ENCODE results near the gene CCNA2.

CCNA2 gene

GRCh38 chr4:121791481-121791880 is 32.2 kb downstream of the CCNA2 start:
- no peaks in the 10 kb centered on the region for H3K9me3 Mint-ChIP-seq
- no peaks in the 10 kb centered on the region for H3K36me3 Mint-ChIP-seq
- no peak overlapping the region for H3K27ac Mint-ChIP-seq
- H3K4me1 Mint-ChIP-seq: peaks cover 4% of the 10 kb centered on the region
- H3K27me3 Mint-ChIP-seq: peaks cover 13% of the 10 kb centered on the region
- no peak overlapping the region for H3K4me3 Mint-ChIP-seq

DNA sequence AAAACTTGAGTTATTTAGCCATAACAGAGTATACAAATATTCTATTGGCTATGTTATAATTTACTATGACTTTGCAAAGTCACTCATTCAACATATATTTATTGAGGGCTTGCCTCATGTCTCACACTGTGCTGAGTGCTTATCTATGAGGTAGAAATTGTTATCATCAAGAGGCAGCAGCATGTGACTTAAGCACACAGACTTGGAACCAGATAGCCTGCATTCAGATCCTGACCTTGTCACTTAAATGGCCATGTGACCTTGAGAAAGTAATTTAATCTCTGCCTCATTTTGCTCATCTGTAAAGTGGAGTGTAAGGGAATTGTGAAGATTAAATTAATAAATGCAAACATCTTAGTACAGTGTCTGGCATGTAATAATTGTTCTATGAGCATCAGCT is 32.7 kb downstream of the CCNA2 start:
- no peak overlapping the region for H3K4me3 Mint-ChIP-seq
- H3K36me3 Mint-ChIP-seq: no peaks in the 10 kb centered on the region
- peaks cover 4% of the 10 kb centered on the region for H3K4me1 Mint-ChIP-seq
- H3K27me3 Mint-ChIP-seq: peaks cover 15% of the 10 kb centered on the region
- H3K27ac Mint-ChIP-seq: no peak overlapping the region
- H3K9me3 Mint-ChIP-seq: no peaks in the 10 kb centered on the region

- H3K4me1 Mint-ChIP-seq: no peaks in the 10 kb centered on the region
- no peaks in the 10 kb centered on the region for H3K9me3 Mint-ChIP-seq
- H3K36me3 Mint-ChIP-seq: no peaks in the 10 kb centered on the region
- H3K27me3 Mint-ChIP-seq: peaks cover 18% of the 10 kb centered on the region
- no peak overlapping the region for H3K27ac Mint-ChIP-seq
- no peak overlapping the region for H3K4me3 Mint-ChIP-seq
Measured at GRCh38 chr4:121789960-121790829, 33.5 kb downstream of the CCNA2 start.

DNA sequence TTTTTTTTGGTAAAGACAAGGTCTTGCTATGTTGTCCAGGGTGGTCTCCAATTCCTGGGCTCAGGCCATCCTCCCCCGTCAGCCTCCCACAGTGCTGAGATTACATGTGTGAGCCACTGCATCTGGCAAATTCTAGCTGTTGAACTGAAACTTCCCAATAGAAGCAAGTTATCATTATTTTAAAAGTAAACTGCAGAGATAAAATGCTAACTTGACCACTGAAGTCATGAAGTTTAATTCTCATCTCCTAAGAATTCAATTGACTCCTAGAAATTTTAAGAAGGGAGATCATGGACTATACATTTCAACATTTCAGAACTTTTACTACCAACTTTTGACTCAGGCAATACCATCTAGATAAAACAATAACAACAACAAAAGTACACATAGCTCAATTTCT is 34.2 kb downstream of the CCNA2 start:
- H3K4me1 Mint-ChIP-seq: no peaks in the 10 kb centered on the region
- peaks cover 22% of the 10 kb centered on the region for H3K27me3 Mint-ChIP-seq
- H3K27ac Mint-ChIP-seq: no peak overlapping the region
- no peaks in the 10 kb centered on the region for H3K36me3 Mint-ChIP-seq
- H3K4me3 Mint-ChIP-seq: no peak overlapping the region
- H3K9me3 Mint-ChIP-seq: no peaks in the 10 kb centered on the region

GRCh38 chr4:121788896-121789295 is 34.8 kb downstream of the CCNA2 start:
- H3K4me1 Mint-ChIP-seq: no peaks in the 10 kb centered on the region
- H3K27ac Mint-ChIP-seq: no peak overlapping the region
- no peaks in the 10 kb centered on the region for H3K9me3 Mint-ChIP-seq
- H3K4me3 Mint-ChIP-seq: no peak overlapping the region
- no peaks in the 10 kb centered on the region for H3K36me3 Mint-ChIP-seq
- H3K27me3 Mint-ChIP-seq: peaks cover 25% of the 10 kb centered on the region

GRCh38 chr4:121786221-121786620 is 37.5 kb downstream of the CCNA2 start:
- H3K4me1 Mint-ChIP-seq: no peaks in the 10 kb centered on the region
- peaks cover 38% of the 10 kb centered on the region for H3K27me3 Mint-ChIP-seq
- no peaks in the 10 kb centered on the region for H3K9me3 Mint-ChIP-seq
- no peak overlapping the region for H3K27ac Mint-ChIP-seq
- no peak overlapping the region for H3K4me3 Mint-ChIP-seq
- no peaks in the 10 kb centered on the region for H3K36me3 Mint-ChIP-seq

- H3K27me3 Mint-ChIP-seq: peaks cover 38% of the 10 kb centered on the region
- no peaks in the 10 kb centered on the region for H3K4me1 Mint-ChIP-seq
- H3K27ac Mint-ChIP-seq: no peak overlapping the region
Measured at GRCh38 chr4:121785479-121785878, 38.2 kb downstream of the CCNA2 start.

DNA sequence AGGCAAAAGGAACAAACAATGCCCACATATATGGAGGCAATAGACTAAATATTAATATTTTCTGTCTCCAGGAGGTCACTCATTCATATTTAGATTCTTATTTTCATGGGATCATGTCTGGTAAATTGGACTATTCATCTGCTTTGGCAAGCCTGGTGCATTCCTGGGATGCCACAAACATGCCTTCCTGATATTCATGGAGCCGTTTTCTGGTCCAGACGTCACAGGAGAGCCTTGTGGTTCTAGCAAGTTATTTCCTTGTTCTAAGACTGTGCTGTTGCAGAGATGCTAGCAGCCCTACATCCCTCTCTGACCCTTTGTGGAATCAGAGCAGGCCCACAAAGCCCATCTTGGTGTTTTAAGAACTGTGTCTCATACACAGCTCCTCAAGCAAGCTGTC is 38.7 kb downstream of the CCNA2 start:
- no peaks in the 10 kb centered on the region for H3K36me3 Mint-ChIP-seq
- no peaks in the 10 kb centered on the region for H3K9me3 Mint-ChIP-seq
- H3K4me3 Mint-ChIP-seq: no peak overlapping the region
- H3K4me1 Mint-ChIP-seq: no peaks in the 10 kb centered on the region
- H3K27me3 Mint-ChIP-seq: peaks cover 38% of the 10 kb centered on the region
- H3K27ac Mint-ChIP-seq: no peak overlapping the region

More at GRCh38 chr4:121785479-121785878, 38.2 kb downstream of the CCNA2 start:
- Mint-ChIP-seq H3K36me3 (no peaks in the 10 kb centered on the region), H3K4me3 (no peak overlapping the region), H3K9me3 (no peaks in the 10 kb centered on the region)

- Mint-ChIP-seq H3K4me3 (no peak overlapping the region), H3K27me3 (peaks cover 38% of the 10 kb centered on the region), H3K4me1 (no peaks in the 10 kb centered on the region), H3K9me3 (no peaks in the 10 kb centered on the region), H3K27ac (no peak overlapping the region), H3K36me3 (no peaks in the 10 kb centered on the region)
Measured at GRCh38 chr4:121784401-121784800, 39.3 kb downstream of the CCNA2 start.

DNA sequence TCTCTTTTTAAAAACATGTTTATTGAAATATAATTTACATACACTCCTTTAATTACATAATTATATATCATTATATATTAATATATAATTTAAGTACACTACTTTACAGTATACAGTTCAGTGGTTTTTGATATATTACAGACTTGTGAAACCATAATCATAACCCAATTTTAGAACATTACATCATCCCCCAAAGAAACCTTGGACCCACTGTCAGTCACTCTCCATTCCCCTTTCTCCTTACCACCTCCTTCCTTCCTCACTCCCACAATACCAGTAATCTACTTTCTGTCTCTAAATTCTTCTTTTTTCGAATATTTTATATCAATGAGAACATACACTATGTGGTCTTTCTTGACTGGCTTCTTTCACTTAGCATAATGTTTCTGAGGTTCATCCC is 40.5 kb downstream of the CCNA2 start:
- Mint-ChIP-seq H3K9me3 (no peaks in the 10 kb centered on the region), H3K27ac (no peak overlapping the region), H3K36me3 (no peaks in the 10 kb centered on the region), H3K4me3 (no peak overlapping the region), H3K27me3 (peaks cover 32% of the 10 kb centered on the region), H3K4me1 (no peaks in the 10 kb centered on the region)

DNA sequence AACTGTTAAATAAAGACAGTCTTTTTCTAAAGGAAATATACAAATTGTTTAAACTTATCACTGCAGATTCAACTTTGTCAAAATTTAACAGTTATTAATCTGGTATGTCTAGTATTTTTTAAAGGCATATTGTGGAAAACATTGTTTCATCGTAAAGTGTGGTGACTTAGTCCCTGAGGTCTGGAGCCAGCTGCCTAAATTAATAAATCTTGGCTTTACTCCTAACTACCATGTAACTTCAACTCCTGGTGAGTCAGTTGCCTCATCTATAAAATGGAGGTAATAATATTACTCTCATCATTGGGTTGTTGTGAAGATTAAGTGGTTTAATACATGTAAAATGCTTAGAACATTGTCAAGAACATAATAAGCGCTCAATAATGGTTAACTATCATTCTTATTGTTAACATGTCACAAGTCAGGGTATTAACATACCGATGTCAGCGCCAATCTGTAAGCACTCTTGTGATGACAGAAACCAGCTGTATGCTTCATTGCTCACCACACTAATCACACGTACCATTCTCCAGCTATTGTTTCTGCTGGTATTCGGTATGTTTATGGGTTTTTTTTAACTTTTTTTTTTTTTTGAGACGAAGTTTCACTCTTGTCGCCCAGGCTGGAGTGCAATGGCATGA is 44.6 kb downstream of the CCNA2 start:
- Mint-ChIP-seq H3K27me3 (peaks cover 14% of the 10 kb centered on the region), H3K4me1 (no peaks in the 10 kb centered on the region), H3K9me3 (no peaks in the 10 kb centered on the region), H3K36me3 (no peaks in the 10 kb centered on the region), H3K4me3 (no peak overlapping the region), H3K27ac (no peak overlapping the region)

- Mint-ChIP-seq H3K27ac (no peak overlapping the region), H3K36me3 (no peaks in the 10 kb centered on the region), H3K4me1 (no peaks in the 10 kb centered on the region), H3K4me3 (no peak overlapping the region), H3K9me3 (no peaks in the 10 kb centered on the region), H3K27me3 (peaks cover 8% of the 10 kb centered on the region)
Measured at GRCh38 chr4:121777625-121778024, 46.1 kb downstream of the CCNA2 start.

DNA sequence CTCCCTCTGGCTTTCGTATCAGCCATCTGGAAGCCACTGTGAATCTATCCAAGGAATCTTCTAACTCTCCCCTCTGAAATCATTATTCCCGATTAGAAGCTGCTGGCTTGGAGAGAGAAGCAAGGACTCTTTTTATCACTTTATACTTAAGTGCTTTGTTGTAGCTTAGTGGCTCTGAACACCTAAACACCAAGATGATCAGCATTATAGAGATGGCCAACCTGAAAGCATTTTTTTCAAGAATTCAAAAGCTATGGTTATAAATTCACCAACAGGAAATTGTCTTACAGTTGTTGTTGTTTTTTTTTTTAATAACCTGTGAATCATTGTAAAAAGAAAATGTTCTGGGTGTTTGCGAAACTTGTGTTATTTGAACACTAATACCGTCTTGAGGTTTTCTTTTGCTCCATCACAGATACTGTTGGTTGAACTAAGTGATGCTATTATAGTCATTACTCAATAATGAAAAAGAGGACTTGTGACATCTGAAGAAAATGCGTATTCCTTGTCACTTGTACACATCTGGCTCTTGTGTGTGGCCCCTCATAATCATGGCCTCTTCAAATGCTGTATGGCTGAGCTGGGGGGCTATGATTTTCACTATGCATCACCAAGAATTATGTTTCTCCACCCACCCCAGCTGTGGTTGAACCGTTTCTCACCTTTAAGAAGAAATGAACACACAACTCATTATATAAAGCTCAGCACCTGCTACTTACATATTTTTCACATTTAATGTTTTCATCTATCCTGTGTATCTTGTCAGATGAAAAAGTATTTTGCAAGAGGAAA is 46.9 kb downstream of the CCNA2 start:
- H3K4me1 Mint-ChIP-seq: no peaks in the 10 kb centered on the region
- no peaks in the 10 kb centered on the region for H3K9me3 Mint-ChIP-seq
- no peak overlapping the region for H3K4me3 Mint-ChIP-seq
- no peaks in the 10 kb centered on the region for H3K36me3 Mint-ChIP-seq
- H3K27ac Mint-ChIP-seq: no peak overlapping the region
- peaks cover 6% of the 10 kb centered on the region for H3K27me3 Mint-ChIP-seq

GRCh38 chr4:121773883-121774282 is 49.8 kb downstream of the CCNA2 start:
- Mint-ChIP-seq H3K4me3 (no peak overlapping the region), H3K27ac (no peak overlapping the region), H3K4me1 (no peaks in the 10 kb centered on the region), H3K36me3 (no peaks in the 10 kb centered on the region), H3K9me3 (no peaks in the 10 kb centered on the region), H3K27me3 (peaks cover 5% of the 10 kb centered on the region)

- Mint-ChIP-seq H3K27me3 (peaks cover 13% of the 10 kb centered on the region), H3K27ac (no peak overlapping the region), H3K4me3 (no peak overlapping the region), H3K9me3 (no peaks in the 10 kb centered on the region), H3K4me1 (no peaks in the 10 kb centered on the region), H3K36me3 (no peaks in the 10 kb centered on the region)
Measured at GRCh38 chr4:121771869-121772268, 51.8 kb downstream of the CCNA2 start.

- H3K9me3 Mint-ChIP-seq: no peaks in the 10 kb centered on the region
- H3K27me3 Mint-ChIP-seq: peaks cover 22% of the 10 kb centered on the region
- H3K4me3 Mint-ChIP-seq: no peak overlapping the region
- H3K36me3 Mint-ChIP-seq: no peaks in the 10 kb centered on the region
- no peak overlapping the region for H3K27ac Mint-ChIP-seq
- peaks cover 6% of the 10 kb centered on the region for H3K4me1 Mint-ChIP-seq
Measured at GRCh38 chr4:121769341-121769740, 54.3 kb downstream of the CCNA2 start.

All from activated naive CD4-positive, alpha-beta T cell treated with anti-CD3 and anti-CD28 coated beads, Interleukin-2, amount 50 U/mL, for 24 hours (primary cell).